B cell (primary cell): Measurements from ENCODE around the gene RAC2. TPM values are rescaled to one million over a fixed set of nuclear protein-coding genes. Genes with fewer than 3 reads are reported as not detected.

Experiments
- ATAC-seq: fragments of 200-7000 bp; cut with Tn5 transposase; one replicate; pipeline ENCODE4 v1.10.0; 2021; ENCODE audit warnings: low read depth, mild to moderate bottlenecking, moderate number of reproducible peaks, moderate library complexity
- CTCF ChIA-PET: fragments of 350-600 bp; sonication (Branson Sonifier 250); formaldehyde crosslinking; loops from one replicate; lab custom pipeline; 2021; ENCODE audit warnings: antibody characterized with exemption, inconsistent platforms; lab: Charles Lee
- POLR2A ChIA-PET: fragments of 350-600 bp; sonication (Branson Sonifier 250); formaldehyde crosslinking; loops from one replicate; lab custom pipeline; 2021; ENCODE audit warnings: antibody characterized with exemption; lab: Charles Lee
- DNase-seq: peaks from one replicate; pipeline ENCODE4 v3.0.0; 2013
- H2AFZ ChIP-seq: 2 replicates; pipeline ENCODE4 v1.6.1; 2012; ENCODE audit warnings: mild to moderate bottlenecking, low read depth, low read length; ENCODE audit not compliant: insufficient read depth, poor library complexity, severe bottlenecking
- H3K27ac ChIP-seq, 2 donors: 1 replicate in 1 of 2; 2 replicates in 1 of 2; pipeline ENCODE4 v1.5.1; 2012 to 2013; ENCODE audit warnings: low read length in 2 of 2, mild to moderate bottlenecking in 2 of 2, moderate library complexity in 1 of 2
- H3K27me3 ChIP-seq, 4 experiments: fragments of 200-600 bp in 1 of 4; sonication (generic) in 1 of 4; replicated peaks in 1 of 4; 1 replicate in 2 of 4; 2 replicates in 2 of 4; pipeline versions ENCODE4 v1.6.1 to v1.7.0; 2013 to 2016; ENCODE audit warnings: low read length in 3 of 4, mild to moderate bottlenecking in 2 of 4, mixed read lengths in 1 of 4, moderate library complexity in 1 of 4; ENCODE audit not compliant: insufficient read depth in 4 of 4, control insufficient read depth in 3 of 4; ENCODE audit errors: control extremely low read depth in 1 of 4
- H3K36me3 ChIP-seq, 2 experiments: replicated peaks in 1 of 2; 1 replicate in 1 of 2; 2 replicates in 1 of 2; pipeline versions ENCODE4 v1.6.1 to v1.7.1; 2013; ENCODE audit warnings: low read length in 1 of 2; ENCODE audit not compliant: insufficient read depth in 2 of 2, control insufficient read depth in 1 of 2; ENCODE audit errors: control extremely low read depth in 1 of 2, extremely low read depth in 1 of 2
- H3K4me1 ChIP-seq, 2 donors: fragments of 200-600 bp in 1 of 2; sonication (generic) in 1 of 2; 1 replicate in 1 of 2; 2 replicates in 1 of 2; pipeline versions ENCODE4 v1.5.1 to v1.6.1; 2013 to 2017; ENCODE audit warnings: low read length in 2 of 2; ENCODE audit not compliant: control insufficient read depth in 2 of 2, insufficient read depth in 2 of 2
- H3K4me2 ChIP-seq: replicated peaks from 2 replicates; pipeline ENCODE3; 2012; ENCODE audit warnings: mild to moderate bottlenecking, low read depth, low read length; ENCODE audit not compliant: poor library complexity, severe bottlenecking
- H3K4me3 ChIP-seq, 5 experiments: fragments of 200-600 bp in 1 of 5; sonication (generic) in 1 of 5; 1 replicate in 3 of 5; 2 replicates in 2 of 5; pipeline versions ENCODE4 v1.5.1 to v1.7.0; 2011 to 2016; ENCODE audit warnings: low read length in 4 of 5, mild to moderate bottlenecking in 4 of 5, low read depth in 2 of 5, control low read depth in 1 of 5, moderate library complexity in 1 of 5; ENCODE audit not compliant: insufficient read depth in 1 of 5; ENCODE audit errors: control extremely low read depth in 1 of 5, extremely low read depth in 1 of 5
- H3K79me2 ChIP-seq: fragments of 200-600 bp; sonication (generic); one replicate; pipeline ENCODE4 v1.6.0; 2016; ENCODE audit warnings: low read length; ENCODE audit not compliant: control insufficient read depth, insufficient read depth
- H3K9ac ChIP-seq: fragments of 200-600 bp; sonication (generic); 2 replicates; pipeline ENCODE4 v1.6.1; 2017; ENCODE audit warnings: mild to moderate bottlenecking, low read length, moderate library complexity
- H3K9me3 ChIP-seq, 3 donors: one replicate each; pipeline versions ENCODE4 v1.6.1 to v1.7.1; 2013; ENCODE audit warnings: low read length in 2 of 3; ENCODE audit not compliant: control insufficient read depth in 2 of 3, insufficient read depth in 1 of 3; ENCODE audit errors: control extremely low read depth in 1 of 3
- H4K20me1 ChIP-seq: 2 replicates; pipeline ENCODE4 v1.6.0; 2012; ENCODE audit warnings: mild to moderate bottlenecking, low read length; ENCODE audit not compliant: insufficient read depth, control insufficient read depth, poor library complexity, severe bottlenecking
- H3K27ac Mint-ChIP-seq: one replicate; pipeline ENCODE4 v1.8.0; 2021; ENCODE audit warnings: mixed read lengths
- H3K27me3 Mint-ChIP-seq: one replicate; pipeline ENCODE4 v1.8.0; 2021; ENCODE audit warnings: mixed read lengths
- H3K4me1 Mint-ChIP-seq: one replicate; pipeline ENCODE4 v1.8.0; 2021; ENCODE audit warnings: mixed read lengths
- H3K4me3 Mint-ChIP-seq: one replicate; pipeline ENCODE4 v1.8.0; 2021; ENCODE audit warnings: mixed read lengths
- H3K9me3 Mint-ChIP-seq: one replicate; pipeline ENCODE4 v1.8.0; 2022; ENCODE audit warnings: mixed read lengths; ENCODE audit not compliant: insufficient read depth
- EZH2 ChIP-seq: IDR thresholded peaks from 2 replicates; pipeline ENCODE4 v1.6.1; 2012; ENCODE audit warnings: borderline replicate concordance, low read depth, mild to moderate bottlenecking, moderate library complexity, low read length; ENCODE audit not compliant: insufficient read depth, poor library complexity, severe bottlenecking
- WGBS: methylation state at CpG from one replicate; pipeline ENCODE4 v1.1.5; 2013; ENCODE audit warnings: missing lambda C conversion rate; ENCODE audit not compliant: insufficient coverage; 5-methylcytosine and 5-hydroxymethylcytosine counted together
- intact Hi-C: fragments of 100-400 bp; cut with micrococcal nuclease; formaldehyde crosslinking; loops from one replicate; pipeline ENCODE4 v1.10.0; 2022
- polyA plus RNA-seq: library from polyadenylated mRNA; depleted of rRNA; stranded (reverse); fragments of >200 nt; gene quantifications from 2 replicates; pipeline ENCODE4 v1.2.3, GENCODE V29; 2012
- total RNA-seq, 2 donors: library from RNA; stranded (reverse); fragments of 120-200 nt in 1 of 2; gene quantifications; 1 replicate in 1 of 2; 2 replicates in 1 of 2; pipeline versions ENCODE4 v1.2.3 to v1.2.4, GENCODE V29; 2013 to 2022
- TF ChIP-seq, protein P1 (sequence below): fragments of 200-600 bp; IDR thresholded peaks from one replicate; pipeline ENCODE4 v1.8.0; 2022; ENCODE audit warnings: antibody characterized with exemption, mild to moderate bottlenecking

RAC2 gene
- total and polyA plus RNA-seq, 2 donors (not counting 1 experiment from before 2014, with no cell fraction given), result 273 to 776 TPM

DNA sequence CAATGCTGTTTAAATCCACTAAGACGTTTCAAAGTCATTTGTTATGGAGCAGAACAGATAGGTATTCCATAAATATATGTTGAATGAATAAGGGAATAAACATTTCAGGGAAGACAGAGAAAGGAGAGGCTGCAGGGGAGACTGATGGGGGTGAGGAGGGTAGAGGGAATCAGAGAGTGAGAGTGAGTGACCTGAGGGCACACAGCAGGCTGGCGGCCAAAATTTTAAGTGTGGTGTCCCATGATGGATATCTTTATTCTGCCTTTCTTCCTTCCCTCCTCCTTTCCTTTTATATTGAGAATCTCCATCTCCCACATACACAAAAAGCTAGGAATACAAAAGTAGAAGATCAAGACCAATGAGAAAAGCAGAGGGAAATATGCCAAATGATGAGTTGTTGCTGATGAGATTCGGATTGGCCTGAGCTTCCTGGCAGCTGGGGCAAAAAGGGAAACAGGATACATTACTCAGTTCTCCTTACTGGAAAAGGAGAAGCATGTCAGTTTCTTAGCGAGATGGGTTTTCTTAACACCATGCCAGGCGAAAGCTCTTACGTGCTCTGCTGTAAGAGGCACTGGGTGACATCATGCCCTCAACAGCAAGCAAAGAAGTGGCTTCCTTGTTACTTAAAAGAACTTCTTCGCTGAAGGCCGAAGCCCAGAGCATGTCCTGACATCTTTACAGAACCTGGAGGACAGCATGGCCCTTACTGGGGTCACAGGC is 27.0 kb upstream of the RAC2 start:
- no peak overlapping the region for H3K9ac ChIP-seq
- H3K36me3 ChIP-seq, result no peaks in the 10 kb centered on the region
- Mint-ChIP-seq H3K4me3 (no peak overlapping the region), H3K27ac (peak overlapping the region; percentile 15), H3K4me1 (peaks cover 59% of the 10 kb centered on the region), H3K9me3 (no peaks in the 10 kb centered on the region), H3K27me3 (no peaks in the 10 kb centered on the region)
- ChIA-PET CTCF (interaction anchor here (1.2 to 13.1 kb wide), 5 partner anchors 11 to 46 kb away, joined by 7 to 377 read pairs (median 33); partner anchors contain the start of genes CYTH4 and RAC2), POLR2A (no interaction called here)
- H3K27me3 ChIP-seq, result no peaks in the 10 kb centered on the region
- intact Hi-C loops, result no loop called here
- TF ChIP-seq, protein P1, sequence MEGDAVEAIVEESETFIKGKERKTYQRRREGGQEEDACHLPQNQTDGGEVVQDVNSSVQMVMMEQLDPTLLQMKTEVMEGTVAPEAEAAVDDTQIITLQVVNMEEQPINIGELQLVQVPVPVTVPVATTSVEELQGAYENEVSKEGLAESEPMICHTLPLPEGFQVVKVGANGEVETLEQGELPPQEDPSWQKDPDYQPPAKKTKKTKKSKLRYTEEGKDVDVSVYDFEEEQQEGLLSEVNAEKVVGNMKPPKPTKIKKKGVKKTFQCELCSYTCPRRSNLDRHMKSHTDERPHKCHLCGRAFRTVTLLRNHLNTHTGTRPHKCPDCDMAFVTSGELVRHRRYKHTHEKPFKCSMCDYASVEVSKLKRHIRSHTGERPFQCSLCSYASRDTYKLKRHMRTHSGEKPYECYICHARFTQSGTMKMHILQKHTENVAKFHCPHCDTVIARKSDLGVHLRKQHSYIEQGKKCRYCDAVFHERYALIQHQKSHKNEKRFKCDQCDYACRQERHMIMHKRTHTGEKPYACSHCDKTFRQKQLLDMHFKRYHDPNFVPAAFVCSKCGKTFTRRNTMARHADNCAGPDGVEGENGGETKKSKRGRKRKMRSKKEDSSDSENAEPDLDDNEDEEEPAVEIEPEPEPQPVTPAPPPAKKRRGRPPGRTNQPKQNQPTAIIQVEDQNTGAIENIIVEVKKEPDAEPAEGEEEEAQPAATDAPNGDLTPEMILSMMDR, result no peak
- TF ChIP-seq EZH2, result no peak
- WGBS, result 76% methylated on average over 6 of the region's 8 CpGs
- H3K9me3 ChIP-seq, result no peaks in the 10 kb centered on the region
- H3K4me1 ChIP-seq, result peaks cover 42 to 51% of the 10 kb centered on the region in 2 donors
- peaks cover 4% of the 10 kb centered on the region for H3K79me2 ChIP-seq
- H3K4me2 ChIP-seq, result no peak overlapping the region
- no peak overlapping the region for H3K4me3 ChIP-seq
- H4K20me1 ChIP-seq, result no peaks in the 10 kb centered on the region
- no peak overlapping the region for H3K27ac ChIP-seq
- ATAC-seq (no peak), DNase-seq (peak; percentile 35)
- H2AFZ ChIP-seq, result no peak overlapping the region
